ENCODE results near the gene PSMA2. TPM values are rescaled to one million over a fixed set of nuclear protein-coding genes. Genes with fewer than 3 reads are reported as not detected.

Gene PSMA2
- total and polyA plus RNA-seq, 4 experiments from 2014 or later = 35.6 to 353 (median 144) TPM

GRCh38 chr7:42929449-42929848 is 2.5 kb downstream of the PSMA2 start:
- peak overlapping the region in 6 of 8 donors; percentile 3 to 60 (median 32) for H3K4me3 Mint-ChIP-seq
- peak overlapping the region; percentile 7 for H3K27ac ChIP-seq (ENCODE audit: low read depth, low read length)

GRCh38 chr7:42928754-42929153 is 3.2 kb downstream of the PSMA2 start:
- peak overlapping the region in 6 of 7 donors; percentile 9 to 82 (median 21) for H3K27ac Mint-ChIP-seq
- H3K4me3 Mint-ChIP-seq = peak overlapping the region in 4 of 8 donors; percentile 3 to 71 (median 41)
- H3K27me3 Mint-ChIP-seq = no peaks in the 10 kb centered on the region
- DNase-seq = no peak
- Histone ChIP-seq H3K27me3 (ENCODE audit: insufficient read depth, low read length) (no peaks in the 10 kb centered on the region), H3K27ac (ENCODE audit: low read depth, low read length) (no peak overlapping the region), H3K4me1 (ENCODE audit: insufficient read depth, low read length) (peaks cover 46% of the 10 kb centered on the region), H3K4me3 (ENCODE audit: low read length in 2 of 2) (no peak overlapping the region), H3K9me3 (ENCODE audit: control insufficient read depth in 1 of 2, low read length in 2 of 2) (no peaks in the 10 kb centered on the region), H3K36me3 (ENCODE audit: insufficient read depth, low read length) (peaks cover 11% of the 10 kb centered on the region)
- POLR2A ChIA-PET (ENCODE audit: partially characterized antibody) = no interaction called here
- intact Hi-C loops (cut with micrococcal nuclease) = no loop called here
- CTCF ChIA-PET (ENCODE audit: partially characterized antibody) = interaction anchor here (1.8 to 5.7 kb wide), 3 partner anchors 13 to 909 kb away, joined by 4 to 59 read pairs (median 11); partner anchors contain the start of gene C7orf25
- peaks cover 14 to 47% of the 10 kb centered on the region in 2 donors for H3K36me3 Mint-ChIP-seq
- no peaks in the 10 kb centered on the region for H3K9me3 Mint-ChIP-seq
- peaks cover 38 to 85% (median 52%) of the 10 kb centered on the region in 4 donors for H3K4me1 Mint-ChIP-seq

More at GRCh38 chr7:42929449-42929848, 2.5 kb downstream of the PSMA2 start:
- Mint-ChIP-seq H3K4me1 (peaks cover 40 to 91% (median 57%) of the 10 kb centered on the region in 4 donors), H3K27me3 (no peaks in the 10 kb centered on the region), H3K9me3 (no peaks in the 10 kb centered on the region), H3K36me3 (peaks cover 12 to 44% of the 10 kb centered on the region in 2 donors), H3K27ac (peak overlapping the region; percentile 18 to 88 (median 51))
- H3K27me3 ChIP-seq (ENCODE audit: insufficient read depth, low read length) = no peaks in the 10 kb centered on the region
- no peak for DNase-seq
- no peaks in the 10 kb centered on the region for H3K9me3 ChIP-seq (ENCODE audit: control insufficient read depth in 1 of 2, low read length in 2 of 2)
- H3K36me3 ChIP-seq (ENCODE audit: insufficient read depth, low read length) = peaks cover 9% of the 10 kb centered on the region
- peaks cover 50% of the 10 kb centered on the region for H3K4me1 ChIP-seq (ENCODE audit: insufficient read depth, low read length)
- H3K4me3 ChIP-seq (ENCODE audit: low read length in 2 of 2) = no peak overlapping the region
- ChIA-PET POLR2A (ENCODE audit: partially characterized antibody) (interaction anchor here (1.5 kb wide), 1 partner anchor 13 kb away, joined by 3 read pairs; no protein-coding TSS in a partner anchor), CTCF (ENCODE audit: partially characterized antibody) (interaction anchor here (1.8 to 5.7 kb wide), 3 partner anchors 13 to 909 kb away, joined by 4 to 59 read pairs (median 11); partner anchors contain the start of gene C7orf25)
- intact Hi-C loops (cut with micrococcal nuclease) = no loop called here

GRCh38 chr7:42926204-42926603 is 5.8 kb downstream of the PSMA2 start:
- Histone ChIP-seq H3K27me3 (ENCODE audit: insufficient read depth, low read length) (no peaks in the 10 kb centered on the region), H3K36me3 (ENCODE audit: insufficient read depth, low read length) (peaks cover 33% of the 10 kb centered on the region), H3K4me1 (ENCODE audit: insufficient read depth, low read length) (peaks cover 36% of the 10 kb centered on the region), H3K4me3 (ENCODE audit: low read length in 2 of 2) (no peak overlapping the region), H3K27ac (ENCODE audit: low read depth, low read length) (no peak overlapping the region), H3K9me3 (ENCODE audit: control insufficient read depth in 1 of 2, low read length in 2 of 2) (no peaks in the 10 kb centered on the region)
- ChIA-PET POLR2A (ENCODE audit: partially characterized antibody) (interaction anchor here (1.1 kb wide), 1 partner anchor 14 kb away, joined by 3 read pairs; the partner anchor contains the start of gene C7orf25), CTCF (ENCODE audit: partially characterized antibody) (interaction anchor here (0.9 kb wide), 1 partner anchor 913 kb away, joined by 3 read pairs; no protein-coding TSS in a partner anchor)
- H3K4me3 Mint-ChIP-seq = no peak overlapping the region
- no peaks in the 10 kb centered on the region for H3K27me3 Mint-ChIP-seq
- H3K9me3 Mint-ChIP-seq = no peaks in the 10 kb centered on the region
- H3K36me3 Mint-ChIP-seq = peaks cover 34 to 51% of the 10 kb centered on the region in 2 donors
- intact Hi-C loops (cut with micrococcal nuclease) = no loop called here
- no peak for DNase-seq
- H3K27ac Mint-ChIP-seq = no peak overlapping the region
- H3K4me1 Mint-ChIP-seq = peaks cover 29 to 67% (median 36%) of the 10 kb centered on the region in 4 donors

- Mint-ChIP-seq H3K4me1 (peaks cover 25 to 61% (median 33%) of the 10 kb centered on the region in 4 donors), H3K27me3 (no peaks in the 10 kb centered on the region), H3K36me3 (peaks cover 40 to 55% of the 10 kb centered on the region in 2 donors), H3K9me3 (no peaks in the 10 kb centered on the region), H3K4me3 (no peak overlapping the region), H3K27ac (peak overlapping the region in 1 of 7 donors; percentile 8)
- Histone ChIP-seq H3K4me3 (ENCODE audit: low read length in 2 of 2) (no peak overlapping the region), H3K36me3 (ENCODE audit: insufficient read depth, low read length) (peaks cover 39% of the 10 kb centered on the region), H3K27ac (ENCODE audit: low read depth, low read length) (no peak overlapping the region), H3K9me3 (ENCODE audit: control insufficient read depth in 1 of 2, low read length in 2 of 2) (no peaks in the 10 kb centered on the region), H3K27me3 (ENCODE audit: insufficient read depth, low read length) (no peaks in the 10 kb centered on the region), H3K4me1 (ENCODE audit: insufficient read depth, low read length) (peaks cover 30% of the 10 kb centered on the region)
- no peak for DNase-seq
- POLR2A ChIA-PET (ENCODE audit: partially characterized antibody) = no interaction called here
- CTCF ChIA-PET (ENCODE audit: partially characterized antibody) = no interaction called here
- intact Hi-C loops (cut with micrococcal nuclease) = no loop called here
These were observed 6.3 kb downstream of the PSMA2 start for GRCh38 chr7:42925630-42926029.

GRCh38 chr7:42924223-42924838 is 7.6 kb downstream of the PSMA2 start:
- Histone ChIP-seq H3K4me3 (ENCODE audit: low read length in 2 of 2) (no peak overlapping the region), H3K27me3 (ENCODE audit: insufficient read depth, low read length) (no peaks in the 10 kb centered on the region), H3K27ac (ENCODE audit: low read depth, low read length) (no peak overlapping the region), H3K4me1 (ENCODE audit: insufficient read depth, low read length) (peaks cover 17% of the 10 kb centered on the region), H3K9me3 (ENCODE audit: control insufficient read depth in 1 of 2, low read length in 2 of 2) (no peaks in the 10 kb centered on the region), H3K36me3 (ENCODE audit: insufficient read depth, low read length) (peaks cover 52% of the 10 kb centered on the region)
- intact Hi-C loops (cut with micrococcal nuclease) = no loop called here
- Mint-ChIP-seq H3K27ac (no peak overlapping the region), H3K36me3 (peaks cover 48 to 67% of the 10 kb centered on the region in 2 donors), H3K4me3 (no peak overlapping the region), H3K9me3 (no peaks in the 10 kb centered on the region), H3K27me3 (no peaks in the 10 kb centered on the region), H3K4me1 (peaks cover 18 to 51% (median 21%) of the 10 kb centered on the region in 4 donors)
- ChIA-PET CTCF (ENCODE audit: partially characterized antibody) (interaction anchor here (1.0 to 1.2 kb wide), 3 partner anchors 14 to 20 kb away, joined by 3 to 4 read pairs (median 3); no protein-coding TSS in a partner anchor), POLR2A (ENCODE audit: partially characterized antibody) (no interaction called here)
- DNase-seq = no peak

GRCh38 chr7:42922017-42922753 is 9.8 kb downstream of the PSMA2 start:
- no peak overlapping the region for H3K27ac ChIP-seq (ENCODE audit: low read depth, low read length)
- H3K9me3 ChIP-seq (ENCODE audit: control insufficient read depth in 1 of 2, low read length in 2 of 2) = no peaks in the 10 kb centered on the region
- Mint-ChIP-seq H3K27me3 (no peaks in the 10 kb centered on the region), H3K27ac (peak overlapping the region in 2 of 7 donors; percentile 12 to 41), H3K9me3 (no peaks in the 10 kb centered on the region), H3K4me1 (peaks cover 3 to 30% (median 5%) of the 10 kb centered on the region in 4 donors), H3K4me3 (no peak overlapping the region), H3K36me3 (peaks cover 53 to 80% of the 10 kb centered on the region in 2 donors)
- no peaks in the 10 kb centered on the region for H3K27me3 ChIP-seq (ENCODE audit: insufficient read depth, low read length)
- no peaks in the 10 kb centered on the region for H3K4me1 ChIP-seq (ENCODE audit: insufficient read depth, low read length)
- ChIA-PET POLR2A (ENCODE audit: partially characterized antibody) (interaction anchor here (1.5 to 2.1 kb wide), 2 partner anchors 10 kb away, joined by 3 to 7 read pairs; partner anchors contain the start of genes C7orf25, MRPL32 and PSMA2), CTCF (ENCODE audit: partially characterized antibody) (interaction anchor here (2.4 kb wide), 1 partner anchor 19 kb away, joined by 7 read pairs; no protein-coding TSS in a partner anchor)
- intact Hi-C loops (cut with micrococcal nuclease) = no loop called here
- peaks cover 53% of the 10 kb centered on the region for H3K36me3 ChIP-seq (ENCODE audit: insufficient read depth, low read length)
- H3K4me3 ChIP-seq (ENCODE audit: low read length in 2 of 2) = no peak overlapping the region
- DNase-seq = no peak

GRCh38 chr7:42915356-42915755 is 16.6 kb downstream of the PSMA2 start:
- Histone ChIP-seq H3K9me3 (ENCODE audit: control insufficient read depth in 1 of 2, low read length in 2 of 2) (no peaks in the 10 kb centered on the region), H3K27ac (ENCODE audit: low read depth, low read length) (no peak overlapping the region), H3K27me3 (ENCODE audit: insufficient read depth, low read length) (no peaks in the 10 kb centered on the region), H3K4me3 (ENCODE audit: low read length in 2 of 2) (no peak overlapping the region), H3K36me3 (ENCODE audit: insufficient read depth, low read length) (peaks cover 11% of the 10 kb centered on the region), H3K4me1 (ENCODE audit: insufficient read depth, low read length) (peaks cover 16% of the 10 kb centered on the region)
- H3K4me1 Mint-ChIP-seq = peaks cover 8 to 22% (median 18%) of the 10 kb centered on the region in 4 donors
- H3K27ac Mint-ChIP-seq = peak overlapping the region in 2 of 7 donors; percentile 32 to 33
- H3K9me3 Mint-ChIP-seq = no peaks in the 10 kb centered on the region
- no peaks in the 10 kb centered on the region for H3K27me3 Mint-ChIP-seq
- no peak overlapping the region for H3K4me3 Mint-ChIP-seq
- peaks cover 16 to 50% of the 10 kb centered on the region in 2 donors for H3K36me3 Mint-ChIP-seq
- POLR2A ChIA-PET (ENCODE audit: partially characterized antibody) = interaction anchor here (2.8 kb wide), 1 partner anchor 17 kb away, joined by 8 read pairs; the partner anchor contains the start of genes MRPL32 and PSMA2
- CTCF ChIA-PET (ENCODE audit: partially characterized antibody) = no interaction called here
- intact Hi-C loops (cut with micrococcal nuclease) = no loop called here
- DNase-seq = no peak
